HG02943 (cell line): ENCODE results near the gene NOSTRIN.

Source experiments
- ATAC-seq: cut with Tn5 transposase; IDR thresholded peaks from one replicate; pipeline ENCODE4 v1.9.1; 2021; ENCODE audit warnings: mild to moderate bottlenecking, low read depth, moderate library complexity; ENCODE audit not compliant: unreplicated experiment

The NOSTRIN gene

GRCh38 chr2:168913495-168913894 is 111.1 kb downstream of the NOSTRIN start:
- ATAC-seq, result no peak
